Stomach smooth muscle (tissue), 2 donors: ENCODE data around the gene RFTN2.
A peak's percentile ranks its signal among the peaks of the same experiment; 100 is the strongest.
"Not testable (repeated sequence)": the region's sequence is repeated elsewhere in the genome, so short reads cannot be mapped to it uniquely, and the experiment has no call there.

Source experiments
- H3K27ac ChIP-seq: one replicate; pipeline ENCODE4 v1.7.0; 2013; ENCODE audit warnings: mild to moderate bottlenecking, low read length, inconsistent platforms
- H3K27me3 ChIP-seq, 2 donors: one replicate each; pipeline ENCODE4 v1.7.0; 2013; ENCODE audit warnings: low read length in 2 of 2; ENCODE audit not compliant: insufficient read depth in 2 of 2, control insufficient read depth in 1 of 2
- H3K36me3 ChIP-seq, 2 donors: one replicate each; pipeline ENCODE4 v1.7.0; 2013; ENCODE audit warnings: low read length in 2 of 2; ENCODE audit not compliant: control insufficient read depth in 2 of 2, insufficient read depth in 2 of 2
- H3K4me1 ChIP-seq: one replicate; pipeline ENCODE4 v1.7.0; 2013; ENCODE audit warnings: low read length; ENCODE audit not compliant: control insufficient read depth, insufficient read depth
- H3K4me3 ChIP-seq, 2 donors: one replicate each; pipeline ENCODE4 v1.7.0; 2013; ENCODE audit warnings: low read length in 2 of 2
- H3K9ac ChIP-seq, 2 donors: one replicate each; pipeline ENCODE4 v1.7.0; 2013; ENCODE audit warnings: low read length in 2 of 2, mild to moderate bottlenecking in 1 of 2
- H3K9me3 ChIP-seq, 2 donors: one replicate each; pipeline ENCODE4 v1.7.0; 2013; ENCODE audit warnings: low read length in 2 of 2; ENCODE audit not compliant: control insufficient read depth in 2 of 2
- donor health status: healthy.
- donor health status: Pancreatic carcinoma.

RFTN2 gene

GRCh38 chr2:197675246-197675645, at the start of gene RFTN2:
Gene RFTN2 (minus strand): TSS chr2:197675587. CDS start chr2:197675458, 129 bp downstream.
- Histone ChIP-seq H3K9me3 (no peaks in the 10 kb centered on the region), H3K4me1 (no peaks in the 10 kb centered on the region), H3K27me3 (no peaks in the 10 kb centered on the region), H3K9ac (peak within 1 kb of the TSS; percentile 42 to 48), H3K4me3 (peak within 1 kb of the TSS; percentile 50 to 51), H3K27ac (no peak within 1 kb of the TSS), H3K36me3 (no peaks in the 10 kb centered on the region)

GRCh38 chr2:197717863-197718262, 42.5 kb upstream of the RFTN2 start:
- Histone ChIP-seq H3K9me3 (no peaks in the 10 kb centered on the region), H3K4me3 (no peak overlapping the region), H3K36me3 (no peaks in the 10 kb centered on the region), H3K4me1 (no peaks in the 10 kb centered on the region), H3K9ac (no peak overlapping the region), H3K27ac (no peak overlapping the region), H3K27me3 (no peaks in the 10 kb centered on the region)

DNA sequence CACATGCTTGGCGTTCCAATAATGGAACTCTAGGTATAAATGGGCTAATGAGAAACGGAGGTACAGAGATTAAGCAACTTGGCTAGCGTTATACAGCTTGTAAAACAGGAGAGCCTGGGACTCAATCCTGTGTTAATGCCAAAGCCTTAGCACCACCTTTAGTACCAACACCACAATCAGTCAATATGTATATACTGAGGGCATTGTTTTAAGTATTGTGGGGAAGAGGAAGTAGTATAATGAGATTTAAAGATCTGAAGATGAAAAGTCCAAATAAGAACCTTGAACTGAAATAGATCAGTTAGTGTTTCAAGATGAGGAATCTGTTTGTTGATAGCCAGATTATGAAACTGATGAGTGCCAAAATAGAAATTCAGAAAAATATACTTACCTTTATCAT, 37.9 kb upstream of the RFTN2 start:
- Histone ChIP-seq H3K9ac (no peak overlapping the region), H3K36me3 (no peaks in the 10 kb centered on the region), H3K27ac (no peak overlapping the region), H3K4me3 (no peak overlapping the region), H3K4me1 (peaks cover 3% of the 10 kb centered on the region), H3K27me3 (no peaks in the 10 kb centered on the region), H3K9me3 (no peaks in the 10 kb centered on the region)

DNA sequence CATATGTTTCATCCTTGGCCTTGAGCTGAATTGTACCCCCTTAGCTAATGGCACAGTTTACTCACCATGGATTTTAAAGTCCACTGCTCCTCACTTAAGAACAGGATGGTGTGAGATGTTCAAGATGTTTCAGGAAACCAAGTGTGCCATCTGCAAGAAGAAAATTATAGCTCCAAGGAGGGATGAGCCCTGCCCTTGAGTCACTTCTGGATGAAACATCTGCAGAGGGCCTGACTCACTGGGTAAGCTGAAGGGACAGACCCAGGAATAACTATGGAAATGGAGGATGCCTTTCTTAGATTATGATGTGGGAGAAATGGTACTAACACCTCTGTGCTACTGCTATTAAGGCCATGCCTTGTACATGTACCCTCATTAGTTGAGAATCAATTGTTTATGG, 36.2 kb upstream of the RFTN2 start:
- Histone ChIP-seq H3K4me3 (no peak overlapping the region), H3K36me3 (no peaks in the 10 kb centered on the region), H3K4me1 (peaks cover 10% of the 10 kb centered on the region), H3K27ac (no peak overlapping the region), H3K9me3 (no peaks in the 10 kb centered on the region), H3K9ac (no peak overlapping the region), H3K27me3 (no peaks in the 10 kb centered on the region)

DNA sequence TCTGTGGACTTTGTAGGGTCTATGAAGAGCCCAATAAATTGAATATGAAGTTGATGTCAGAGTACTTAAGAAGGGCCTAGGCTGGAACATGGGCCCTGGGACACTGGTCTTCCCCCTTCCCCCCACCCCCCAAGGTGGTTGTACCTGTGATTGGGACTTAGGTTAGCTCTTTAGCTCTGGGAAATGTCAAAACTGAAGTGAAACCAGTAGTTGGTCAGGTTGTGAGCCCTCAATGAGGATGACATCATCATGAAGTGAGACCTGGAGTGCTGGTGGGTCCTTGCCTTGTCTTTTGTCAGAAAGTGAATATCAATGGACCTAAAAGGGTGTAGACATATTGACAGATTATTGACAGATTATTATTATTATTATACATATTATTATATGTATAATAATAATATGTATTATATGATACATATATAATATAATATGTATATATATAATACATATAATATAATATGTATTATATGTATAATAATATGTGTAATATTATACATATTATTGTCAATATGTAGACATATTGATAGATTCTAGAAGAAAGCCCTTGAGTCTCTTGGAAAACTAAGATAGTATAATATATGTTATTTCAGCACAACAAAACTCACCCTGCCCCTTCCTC, 35.1 kb upstream of the RFTN2 start:
- Histone ChIP-seq H3K27me3 (no peaks in the 10 kb centered on the region), H3K4me1 (peaks cover 16% of the 10 kb centered on the region), H3K36me3 (no peaks in the 10 kb centered on the region), H3K27ac (no peak overlapping the region), H3K4me3 (no peak overlapping the region), H3K9me3 (no peaks in the 10 kb centered on the region), H3K9ac (no peak overlapping the region)

DNA sequence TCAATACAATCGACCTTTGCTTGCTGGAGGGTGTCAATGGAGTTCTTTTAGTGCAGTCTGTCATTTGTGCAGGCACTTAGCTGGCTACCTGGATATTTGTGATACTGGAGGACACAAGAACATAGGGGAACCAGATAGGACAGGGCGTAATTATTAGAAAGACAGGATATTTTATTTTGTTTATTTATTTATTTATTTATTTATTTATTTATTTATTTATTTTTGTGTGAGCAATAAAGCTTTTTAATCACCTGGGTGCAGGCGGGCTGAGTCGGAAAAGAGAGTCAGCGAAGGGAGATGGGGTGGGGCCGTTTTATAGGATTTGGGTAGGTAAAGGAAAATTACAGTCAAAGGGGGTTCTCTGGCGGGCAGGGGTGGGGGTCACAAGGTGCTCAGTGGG, 33.8 kb upstream of the RFTN2 start:
- H3K4me1 ChIP-seq = peaks cover 18% of the 10 kb centered on the region

DNA sequence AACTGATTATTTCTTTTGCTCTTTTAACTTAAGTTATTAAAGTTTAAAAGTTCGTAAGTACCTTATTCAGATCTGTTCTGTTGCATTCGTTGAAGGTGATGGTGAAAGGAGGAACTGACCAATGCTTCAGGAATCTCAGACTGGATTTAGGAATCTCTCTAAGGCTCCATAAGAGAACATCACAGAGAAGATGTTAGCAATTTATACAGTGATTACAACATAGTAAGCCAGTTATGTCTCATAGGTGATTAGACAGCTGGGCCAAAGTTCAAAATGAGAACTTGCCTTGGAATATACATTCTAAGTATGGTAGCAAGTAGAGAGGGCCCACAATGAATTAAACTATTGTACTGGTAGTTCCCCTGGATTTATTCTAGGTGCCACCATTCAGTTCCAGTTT, 32.9 kb upstream of the RFTN2 start:
- Histone ChIP-seq H3K27me3 (no peaks in the 10 kb centered on the region), H3K27ac (no peak overlapping the region), H3K9ac (peak overlapping the region; percentile 23 to 31), H3K4me3 (no peak overlapping the region), H3K36me3 (no peaks in the 10 kb centered on the region), H3K4me1 (peaks cover 18% of the 10 kb centered on the region), H3K9me3 (no peaks in the 10 kb centered on the region)

More for the DNA sequence above, 33.8 kb upstream of the RFTN2 start:
- H3K36me3 ChIP-seq, H3K27me3 ChIP-seq, H3K4me3 ChIP-seq, H3K9me3 ChIP-seq, H3K9ac ChIP-seq, H3K27ac ChIP-seq: not testable (repeated sequence)

- no peaks in the 10 kb centered on the region for H3K36me3 ChIP-seq
- no peaks in the 10 kb centered on the region for H3K27me3 ChIP-seq
- H3K9me3 ChIP-seq = no peaks in the 10 kb centered on the region
- H3K4me1 ChIP-seq = peaks cover 18% of the 10 kb centered on the region
- peak overlapping the region; percentile 94 to 95 for H3K4me3 ChIP-seq
- peak overlapping the region; percentile 68 to 83 for H3K9ac ChIP-seq
- no peak overlapping the region for H3K27ac ChIP-seq
Measured at GRCh38 chr2:197707316-197708213, 32.2 kb upstream of the RFTN2 start.

GRCh38 chr2:197706839-197707207, 31.4 kb upstream of the RFTN2 start:
- H3K9me3 ChIP-seq = no peaks in the 10 kb centered on the region
- H3K4me3 ChIP-seq = peak overlapping the region; percentile 94 to 95
- no peaks in the 10 kb centered on the region for H3K36me3 ChIP-seq
- H3K27me3 ChIP-seq = no peaks in the 10 kb centered on the region
- peaks cover 18% of the 10 kb centered on the region for H3K4me1 ChIP-seq
- H3K27ac ChIP-seq = no peak overlapping the region
- H3K9ac ChIP-seq = peak overlapping the region; percentile 68 to 83

- H3K27ac ChIP-seq = peak overlapping the region; percentile 26
- peaks cover 18% of the 10 kb centered on the region for H3K4me1 ChIP-seq
- peak overlapping the region; percentile 94 to 95 for H3K4me3 ChIP-seq
- H3K27me3 ChIP-seq = no peaks in the 10 kb centered on the region
- H3K9ac ChIP-seq = peak overlapping the region; percentile 68 to 83
- H3K36me3 ChIP-seq = no peaks in the 10 kb centered on the region
- H3K9me3 ChIP-seq = no peaks in the 10 kb centered on the region
Measured at GRCh38 chr2:197705912-197706838, 30.8 kb upstream of the RFTN2 start.
